H4 (cell line): ENCODE results near the gene FAXDC2. TPM values are rescaled to one million over a fixed set of nuclear protein-coding genes. Genes with fewer than 3 reads are reported as not detected.

Source experiments
- total RNA-seq: library from RNA; depleted of rRNA; stranded (reverse); fragments of >200 nt; shearing (Covaris generic); gene quantifications from 2 replicates; pipeline ENCODE4 v1.2.3, GENCODE V29; 2014; rRNA removed

Gene FAXDC2
- total RNA-seq, 1 experiment from 2014 or later: 0.81 TPM

Other genes with a start within 250 kb of the FAXDC2 start
- 44.3 and 48.5 TPM in 2 replicates for gene LARP1, start 95.2 kb downstream of the FAXDC2 start, total RNA-seq
- gene CNOT8, start 8.0 kb upstream of the FAXDC2 start, total RNA-seq: 57.9 and 61.4 TPM in 2 replicates
- gene GEMIN5, start 87.6 kb upstream of the FAXDC2 start, total RNA-seq: 9.7 and 12.6 TPM in 2 replicates
- 25.8 and 28.2 TPM in 2 replicates for gene MRPL22, start 90.5 kb upstream of the FAXDC2 start, total RNA-seq
- gene KIF4B, start 163.2 kb upstream of the FAXDC2 start, total RNA-seq: 0.02 TPM in 1 of 2 replicates, not detected in the other